Dedifferentiated amniotic fluid mesenchymal stem cell (primary cell): ENCODE results near the gene PADI2.

Source experiments
- DNase-seq: peaks from one replicate; pipeline ENCODE4 v3.0.0-alpha.2; 2016; ENCODE audit errors: extremely low spot score

PADI2 gene

GRCh38 chr1:17112496-17113236 lies 6.6 kb downstream of the PADI2 start:
- no peak for DNase-seq

GRCh38 chr1:17112076-17112475 lies 7.2 kb downstream of the PADI2 start:
- no peak for DNase-seq

GRCh38 chr1:17110555-17110926 lies 8.7 kb downstream of the PADI2 start:
- DNase-seq, result no peak

GRCh38 chr1:17109892-17110554 lies 9.2 kb downstream of the PADI2 start:
- no peak for DNase-seq

GRCh38 chr1:17108786-17109185 lies 10.5 kb downstream of the PADI2 start:
- no peak for DNase-seq

DNA sequence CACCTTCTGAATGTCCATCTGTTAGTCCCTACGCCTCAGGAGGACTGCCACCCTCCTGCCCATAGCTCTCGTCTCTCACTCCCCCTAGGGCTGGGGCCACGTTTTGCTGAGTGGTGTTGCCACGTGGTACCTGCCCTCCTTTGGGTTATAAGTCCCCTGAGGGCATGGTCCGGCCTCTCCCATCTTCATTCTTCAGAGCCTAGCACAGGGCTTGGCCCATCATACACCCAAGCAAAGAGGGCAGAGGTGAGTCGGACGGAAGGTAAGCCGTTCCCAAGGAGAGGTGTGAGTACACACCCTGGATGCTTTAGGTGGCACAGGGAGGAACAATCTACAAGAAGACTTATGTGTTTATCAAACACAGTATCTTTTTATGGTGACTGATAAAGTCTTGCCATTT lies 10.9 kb downstream of the PADI2 start:
- no peak for DNase-seq

DNA sequence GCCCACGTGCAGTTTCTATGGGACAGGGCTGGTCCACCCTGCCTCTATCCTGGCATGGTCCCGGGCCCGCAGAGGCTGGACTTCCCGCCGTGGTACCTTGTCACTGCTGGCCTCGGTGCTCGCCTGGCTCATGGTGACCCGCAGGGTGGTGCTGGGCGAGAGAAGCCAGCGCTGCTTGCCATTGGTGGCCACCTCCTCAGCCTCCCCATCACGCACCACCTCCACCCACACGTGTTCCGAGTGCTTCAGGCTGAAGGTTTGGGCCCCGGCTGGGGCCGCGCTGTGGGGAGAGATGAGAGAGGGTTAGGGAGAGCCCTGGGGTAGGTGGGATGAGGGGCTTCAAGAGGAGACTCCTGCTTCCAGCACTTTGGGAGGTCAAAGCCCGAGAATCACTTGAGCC lies 14.5 kb downstream of the PADI2 start:
- DNase-seq, result no peak

GRCh38 chr1:17102232-17102631 lies 17.0 kb downstream of the PADI2 start:
- no peak for DNase-seq

- DNase-seq, result no peak
These were observed 18.0 kb downstream of the PADI2 start for GRCh38 chr1:17101261-17101660.

DNA sequence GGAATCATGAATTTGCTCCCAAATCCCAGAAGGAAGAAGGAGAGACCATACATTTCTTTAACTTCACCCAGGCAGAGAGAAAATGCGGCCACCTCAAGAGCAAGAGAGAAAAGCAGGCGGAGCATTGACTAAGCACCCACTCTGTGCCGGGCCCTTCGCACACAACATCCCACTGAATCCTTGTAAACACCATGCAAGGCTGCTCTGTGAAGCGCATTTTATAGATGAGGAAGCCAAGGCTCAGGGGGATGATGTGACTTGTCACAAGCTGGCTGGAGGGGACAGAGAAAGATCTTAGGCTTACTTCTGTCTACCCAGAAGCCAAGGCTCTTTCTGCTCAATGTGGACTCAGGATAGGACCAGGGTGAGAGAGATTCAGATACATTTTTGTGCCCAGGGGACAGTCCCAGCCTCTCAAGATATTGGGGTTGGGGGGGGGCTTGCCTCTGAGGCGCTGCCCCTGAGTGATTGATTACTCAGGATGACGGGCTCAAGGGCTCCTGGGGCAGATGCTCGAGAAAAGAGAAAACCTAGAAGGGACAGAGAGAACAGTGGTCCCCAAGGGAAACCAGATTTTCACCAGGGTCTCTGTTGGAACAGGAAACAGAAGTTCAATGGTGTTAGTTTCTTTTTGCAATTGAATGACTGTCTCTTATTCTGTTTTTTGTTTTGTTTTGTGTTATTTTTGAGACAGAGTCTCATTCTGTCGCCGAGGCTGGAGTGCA lies 19.5 kb downstream of the PADI2 start:
- DNase-seq, result no peak

- DNase-seq, result no peak
These were observed 20.6 kb downstream of the PADI2 start for GRCh38 chr1:17098446-17099317.

DNA sequence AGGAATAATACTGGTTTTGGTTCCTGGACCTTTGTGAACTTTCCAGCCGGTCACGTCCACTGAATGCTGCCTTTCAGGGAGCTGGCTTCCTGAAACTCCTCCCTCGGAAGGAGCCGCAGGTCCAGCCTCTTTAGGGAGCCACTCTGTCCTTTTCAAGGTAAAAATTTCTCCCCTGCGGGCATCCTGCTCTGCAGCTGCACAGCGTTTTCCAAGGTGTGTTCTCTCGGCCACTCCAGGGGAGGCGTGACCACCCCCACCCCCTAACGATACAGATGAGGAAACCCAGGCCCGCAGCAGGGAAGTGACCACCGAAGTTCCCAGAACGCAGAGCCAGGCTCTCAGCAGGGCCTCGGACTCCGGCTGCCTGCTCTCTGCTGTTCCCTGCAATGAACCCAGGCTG lies 21.5 kb downstream of the PADI2 start:
- DNase-seq, result no peak

- DNase-seq, result no peak
These were observed 22.1 kb downstream of the PADI2 start for GRCh38 chr1:17097147-17097546.

DNA sequence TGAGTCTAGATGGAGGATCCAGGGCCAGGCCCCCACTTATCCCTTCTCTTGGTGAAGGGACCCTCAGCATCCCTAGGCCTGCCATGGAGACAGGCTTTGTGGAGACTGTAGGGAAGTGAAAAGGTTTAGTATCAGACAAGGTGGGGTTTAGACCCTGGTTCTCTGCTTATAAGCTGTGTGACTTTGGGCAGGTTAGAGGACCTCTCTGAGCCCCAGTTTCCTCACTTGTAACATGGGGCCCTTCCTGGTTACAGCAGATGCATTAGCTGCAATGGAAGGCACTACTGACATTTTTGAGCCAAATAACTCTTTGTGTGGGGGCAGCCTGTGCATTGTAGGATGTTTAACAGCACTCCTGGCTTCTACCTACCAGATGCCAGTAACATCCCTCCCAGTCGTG lies 22.7 kb downstream of the PADI2 start:
- DNase-seq, result no peak

- DNase-seq, result no peak
These were observed 24.1 kb downstream of the PADI2 start for GRCh38 chr1:17095141-17095540.

DNA sequence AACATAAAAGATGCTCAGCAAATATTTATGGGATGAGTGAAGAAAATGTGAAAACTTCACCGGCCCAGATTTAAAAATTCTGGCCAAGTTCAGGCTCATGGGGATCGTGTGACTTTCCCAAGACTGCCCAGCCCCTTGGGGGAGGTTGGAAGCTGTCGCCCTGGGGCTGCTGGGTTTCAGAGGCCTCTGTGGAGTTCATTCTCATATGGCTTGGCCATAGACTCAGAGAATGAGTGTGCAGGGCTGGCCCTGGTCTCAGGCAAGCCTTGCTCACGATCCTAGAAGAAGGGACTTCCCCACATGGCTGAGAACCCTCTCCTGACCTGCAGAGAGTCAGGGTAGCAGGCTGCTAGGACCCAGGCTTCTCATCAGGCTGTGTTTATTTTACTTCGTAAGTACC lies 24.6 kb downstream of the PADI2 start:
- DNase-seq, result no peak

GRCh38 chr1:17093822-17094393 lies 25.3 kb downstream of the PADI2 start:
- DNase-seq, result no peak

DNA sequence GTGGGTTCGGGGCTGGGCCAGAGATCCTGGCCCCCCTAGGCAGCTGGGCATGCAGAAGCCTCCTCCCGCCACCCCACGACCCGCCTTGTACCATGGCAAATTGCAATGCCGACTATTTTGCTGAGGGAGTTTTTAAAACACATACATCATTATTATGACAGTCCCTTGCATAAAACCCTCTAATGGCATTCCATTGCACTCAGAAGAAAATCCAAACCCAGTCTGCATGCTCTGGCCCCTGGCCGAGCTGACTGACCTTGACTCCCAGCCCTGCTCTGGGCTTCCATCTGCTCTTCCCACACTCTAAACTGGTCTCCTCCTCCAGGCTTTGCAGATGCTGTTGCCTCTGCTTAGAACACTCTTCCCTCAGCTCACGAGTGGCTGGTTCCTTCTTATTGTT lies 28.0 kb downstream of the PADI2 start:
- no peak for DNase-seq

DNA sequence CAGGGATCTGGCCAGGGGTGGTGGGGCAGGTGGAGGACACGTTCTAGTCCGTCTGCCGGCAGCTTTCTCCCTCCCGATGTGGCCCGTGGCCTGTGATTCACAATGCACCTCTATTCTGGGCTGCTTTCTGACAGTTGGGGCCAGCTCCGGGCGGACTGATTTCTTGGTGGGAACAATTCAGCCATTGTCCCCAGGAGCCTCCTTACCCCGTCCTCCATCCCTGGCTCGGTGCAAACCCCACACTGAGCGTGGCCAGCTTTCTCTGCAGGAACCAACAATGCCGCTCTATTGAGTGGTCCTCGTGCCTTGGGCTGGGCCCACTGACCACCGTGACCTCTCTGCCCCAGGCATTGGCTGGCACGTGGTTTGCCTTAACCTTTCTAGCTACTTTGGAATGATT lies 29.7 kb downstream of the PADI2 start:
- no peak for DNase-seq

DNA sequence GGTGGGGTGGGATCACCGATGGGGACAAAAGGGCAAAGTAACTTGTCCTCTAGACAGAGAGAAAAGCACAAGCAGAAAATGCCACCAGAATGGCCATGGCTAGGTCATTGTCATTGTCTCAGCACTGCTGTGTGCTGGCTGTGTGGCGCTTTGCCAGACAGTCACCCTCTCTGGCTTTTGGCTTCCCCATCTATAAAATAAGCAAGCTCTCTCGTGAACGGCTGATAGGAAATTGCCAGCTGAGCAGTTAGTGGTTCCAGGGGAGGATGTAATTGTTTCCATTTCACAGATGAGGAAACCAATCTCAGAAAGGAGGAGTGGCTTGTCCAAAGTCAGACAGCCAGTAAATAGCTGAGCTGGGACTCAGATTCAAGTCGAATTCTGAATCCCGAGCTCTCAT lies 32.5 kb downstream of the PADI2 start:
- no peak for DNase-seq

- no peak for DNase-seq
These were observed 34.5 kb downstream of the PADI2 start for GRCh38 chr1:17084787-17085186.

DNA sequence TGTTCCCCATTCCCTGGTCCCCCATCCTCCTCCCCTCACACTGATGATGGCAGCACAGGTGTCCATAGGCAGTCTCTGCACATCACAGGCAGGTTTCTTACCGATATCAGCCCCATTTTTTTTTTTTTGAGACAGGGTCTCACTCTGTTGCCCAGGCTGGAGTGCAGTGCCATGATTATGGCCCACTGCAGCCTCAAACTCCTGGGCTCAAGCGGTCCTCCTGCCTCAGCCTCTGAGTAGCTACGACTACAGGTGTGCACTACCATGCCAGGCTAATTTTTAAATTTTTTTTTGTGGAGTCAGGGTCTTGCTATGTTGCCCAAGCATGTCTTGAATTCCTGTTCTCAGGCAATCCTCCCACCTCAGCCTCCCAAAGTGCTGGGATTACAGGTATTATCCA lies 36.5 kb downstream of the PADI2 start:
- DNase-seq, result no peak
